Fibroblast of mammary gland (primary cell): Measurements from ENCODE around the gene RNF175.

ENCODE experiments used
- DNase-seq: peaks from one replicate; pipeline ENCODE4 v3.0.0-alpha.2; 2010; ENCODE audit warnings: low read depth
- H3K4me3 ChIP-seq: 2 replicates; pipeline ENCODE4 v1.5.1; 2011; ENCODE audit warnings: low read depth, mild to moderate bottlenecking, low read length, moderate library complexity; ENCODE audit not compliant: control insufficient read depth
- CTCF ChIP-seq: conservative IDR thresholded peaks from 2 replicates; pipeline ENCODE4 v1.5.1; 2011; ENCODE audit warnings: low read depth, low read length, inconsistent platforms; ENCODE audit not compliant: control insufficient read depth, insufficient read depth

RNF175 gene

GRCh38 chr4:153725831-153726154 lies 34.0 kb downstream of the RNF175 start:
- TF ChIP-seq CTCF: no peak
- no peak for DNase-seq
- no peak overlapping the region for H3K4me3 ChIP-seq

- DNase-seq: peak; percentile 64
- H3K4me3 ChIP-seq: no peak overlapping the region
- no peak for TF ChIP-seq CTCF
Observed at GRCh38 chr4:153725136-153725830, 34.5 kb downstream of the RNF175 start.

GRCh38 chr4:153724606-153725005 lies 35.2 kb downstream of the RNF175 start:
- no peak overlapping the region for H3K4me3 ChIP-seq
- no peak for TF ChIP-seq CTCF
- DNase-seq: no peak

- no peak for TF ChIP-seq CTCF
- no peak overlapping the region for H3K4me3 ChIP-seq
- no peak for DNase-seq
Observed at GRCh38 chr4:153722036-153722435, 37.8 kb downstream of the RNF175 start.

GRCh38 chr4:153713866-153714646 lies 45.8 kb downstream of the RNF175 start:
- H3K4me3 ChIP-seq: no peak overlapping the region
- peak; percentile 62 for DNase-seq
- no peak for TF ChIP-seq CTCF

- no peak for DNase-seq
- no peak for TF ChIP-seq CTCF
- H3K4me3 ChIP-seq: no peak overlapping the region
Observed at GRCh38 chr4:153710681-153711080, 49.1 kb downstream of the RNF175 start.
